ENCODE data around the gene TP53AIP1.
"Not testable (repeated sequence)": the region's sequence is repeated elsewhere in the genome, so short reads cannot be mapped to it uniquely, and the experiment has no call there.

The TP53AIP1 gene

DNA sequence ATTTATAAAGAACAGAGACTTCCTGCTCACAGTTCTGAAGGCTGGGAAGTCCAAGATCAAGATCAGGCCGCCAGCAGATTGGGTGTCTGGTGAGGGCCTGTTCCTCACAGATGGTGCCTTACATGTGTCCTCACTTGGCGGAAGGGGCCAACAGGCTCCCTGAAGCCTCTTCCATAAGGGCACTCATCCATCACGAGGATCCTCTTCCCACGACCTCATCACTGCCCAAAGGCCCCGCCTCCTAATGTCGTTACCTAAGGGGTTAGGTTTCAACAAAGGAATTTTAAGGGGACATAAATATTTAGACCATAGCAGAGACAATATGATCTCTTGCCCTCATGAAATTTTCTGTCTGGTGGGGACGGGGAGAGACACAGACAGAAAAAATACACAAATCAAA lies 18.6 kb downstream of the TP53AIP1 start:
- no peaks in the 10 kb centered on the region for H3K27me3 ChIP-seq
- no peak for TF ChIP-seq CTCF (IDR thresholded peaks at IDR 0.05)
- H3K4me3 ChIP-seq (ENCODE audit: low read depth in 1 of 2, low read length in 1 of 2) = no peak overlapping the region
- H3K9me3 ChIP-seq = no peaks in the 10 kb centered on the region
- no peaks in the 10 kb centered on the region for H3K4me1 ChIP-seq (ENCODE audit: control insufficient read depth in 1 of 2, insufficient read depth in 1 of 2, low read depth in 1 of 2, low read length in 1 of 2)
- H3K36me3 ChIP-seq = no peaks in the 10 kb centered on the region
- no peak overlapping the region for H3K27ac ChIP-seq

GRCh38 chr11:128921793-128922192 lies 20.9 kb downstream of the TP53AIP1 start:
- Histone ChIP-seq H3K4me3 (ENCODE audit: low read depth in 1 of 2, low read length in 1 of 2) (no peak overlapping the region), H3K4me1 (ENCODE audit: control insufficient read depth in 1 of 2, insufficient read depth in 1 of 2, low read depth in 1 of 2, low read length in 1 of 2) (no peaks in the 10 kb centered on the region), H3K27ac (no peak overlapping the region), H3K9me3 (no peaks in the 10 kb centered on the region), H3K36me3 (no peaks in the 10 kb centered on the region), H3K27me3 (no peaks in the 10 kb centered on the region)
- no peak for TF ChIP-seq CTCF (IDR thresholded peaks at IDR 0.05)

DNA sequence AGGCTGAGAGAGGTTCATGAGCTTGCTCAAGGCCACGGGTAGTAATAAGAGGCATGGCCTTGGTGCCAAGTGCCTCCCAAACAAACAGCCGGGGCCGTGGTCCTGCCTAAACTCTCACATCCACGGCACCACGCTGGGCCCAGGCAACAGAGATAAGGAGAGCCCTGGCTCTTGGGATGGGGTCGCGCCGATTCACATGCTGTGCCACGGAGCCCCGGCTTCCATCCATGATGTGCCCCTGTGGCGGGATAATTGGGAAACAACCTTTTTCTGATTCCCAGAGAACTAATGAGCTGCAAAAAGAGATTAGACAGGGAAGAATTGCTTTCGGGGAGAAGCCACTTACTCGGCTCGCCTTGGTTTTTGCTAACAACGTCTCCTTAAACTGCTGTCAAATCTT lies 22.0 kb downstream of the TP53AIP1 start:
- H3K4me3 ChIP-seq (ENCODE audit: low read depth in 1 of 2, low read length in 1 of 2) = no peak overlapping the region
- no peaks in the 10 kb centered on the region for H3K27me3 ChIP-seq
- no peaks in the 10 kb centered on the region for H3K4me1 ChIP-seq (ENCODE audit: control insufficient read depth in 1 of 2, insufficient read depth in 1 of 2, low read depth in 1 of 2, low read length in 1 of 2)
- no peaks in the 10 kb centered on the region for H3K36me3 ChIP-seq
- H3K27ac ChIP-seq = no peak overlapping the region
- no peak for TF ChIP-seq CTCF (IDR thresholded peaks at IDR 0.05)
- H3K9me3 ChIP-seq = no peaks in the 10 kb centered on the region

- not testable (repeated sequence) for H3K27me3 ChIP-seq; H3K4me1 ChIP-seq (ENCODE audit: control insufficient read depth in 1 of 2, insufficient read depth in 1 of 2, low read depth in 1 of 2, low read length in 1 of 2); H3K27ac ChIP-seq; H3K36me3 ChIP-seq; H3K4me3 ChIP-seq (ENCODE audit: low read depth in 1 of 2, low read length in 1 of 2); H3K9me3 ChIP-seq
Measured at GRCh38 chr11:128919635-128920034, 23.0 kb downstream of the TP53AIP1 start.

DNA sequence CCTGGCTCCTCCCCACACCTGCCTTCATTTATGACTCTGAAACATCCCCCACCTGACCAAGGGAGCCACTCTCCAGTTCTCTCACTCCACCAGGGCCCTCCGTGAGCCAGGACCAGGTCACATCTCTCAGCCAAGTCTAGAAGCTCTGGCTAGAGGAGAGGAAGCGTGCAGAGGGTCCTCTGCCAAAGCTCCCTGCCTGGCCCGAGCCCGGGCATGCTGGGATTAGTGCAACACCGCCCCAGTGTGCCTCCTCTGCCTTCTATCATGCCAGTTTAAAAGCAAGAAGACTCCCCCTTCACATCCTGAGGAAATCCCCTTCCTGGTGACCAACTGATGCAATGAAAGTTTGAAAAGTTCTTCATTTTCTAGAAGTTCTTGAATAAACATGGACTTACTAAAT lies 23.5 kb downstream of the TP53AIP1 start:
- Histone ChIP-seq H3K9me3 (no peaks in the 10 kb centered on the region), H3K4me3 (ENCODE audit: low read depth in 1 of 2, low read length in 1 of 2) (no peak overlapping the region), H3K27me3 (no peaks in the 10 kb centered on the region), H3K27ac (no peak overlapping the region), H3K36me3 (no peaks in the 10 kb centered on the region), H3K4me1 (ENCODE audit: control insufficient read depth in 1 of 2, insufficient read depth in 1 of 2, low read depth in 1 of 2, low read length in 1 of 2) (no peaks in the 10 kb centered on the region)
- no peak for TF ChIP-seq CTCF (IDR thresholded peaks at IDR 0.05)

DNA sequence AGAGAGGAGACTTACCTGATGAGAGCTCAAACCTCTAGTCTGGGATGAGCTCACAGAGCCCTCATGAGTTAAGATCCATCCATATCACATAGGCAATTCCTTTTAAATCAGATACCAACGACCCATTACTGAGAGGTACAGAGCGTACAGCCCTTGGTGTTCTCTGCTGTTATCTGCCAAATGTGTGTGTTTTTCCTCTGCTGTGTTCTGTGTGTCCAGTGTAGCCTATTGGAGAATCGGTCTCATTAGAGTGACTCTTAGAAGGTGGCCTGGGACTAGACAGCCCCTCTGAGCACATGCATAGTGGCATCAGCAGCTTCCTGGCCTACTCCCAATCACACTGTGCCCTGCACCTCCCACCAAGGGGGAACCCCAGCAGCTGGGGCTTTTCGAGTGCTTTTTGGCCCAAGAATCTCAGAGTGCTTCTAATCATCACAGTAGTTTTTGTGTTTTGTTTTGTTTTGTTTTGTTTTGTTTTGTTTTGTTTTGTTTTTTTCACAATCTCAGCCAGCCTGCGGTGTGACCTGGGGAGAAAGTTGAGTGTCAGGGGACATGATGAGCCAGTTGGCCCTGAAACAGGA lies 25.4 kb downstream of the TP53AIP1 start:
- TF ChIP-seq CTCF (IDR thresholded peaks at IDR 0.05) = no peak
- H3K27ac ChIP-seq = no peak overlapping the region
- no peaks in the 10 kb centered on the region for H3K27me3 ChIP-seq
- no peaks in the 10 kb centered on the region for H3K9me3 ChIP-seq
- no peak overlapping the region for H3K4me3 ChIP-seq (ENCODE audit: low read depth in 1 of 2, low read length in 1 of 2)
- no peaks in the 10 kb centered on the region for H3K4me1 ChIP-seq (ENCODE audit: control insufficient read depth in 1 of 2, insufficient read depth in 1 of 2, low read depth in 1 of 2, low read length in 1 of 2)
- no peaks in the 10 kb centered on the region for H3K36me3 ChIP-seq

Measured in neutrophil (primary cell).